Tongue (tissue), 2 donors: ENCODE data around the gene IGIP. TPM values are rescaled to one million over a fixed set of nuclear protein-coding genes. Genes with fewer than 3 reads are reported as not detected.
A peak's percentile ranks its signal among the peaks of the same experiment; 100 is the strongest.

Source experiments
- DNase-seq: peaks from one replicate; pipeline ENCODE4 v3.0.0-alpha.2; 2015
- total RNA-seq: library from RNA; depleted of rRNA; stranded (reverse); fragments of >200 nt; gene quantifications from one replicate; pipeline ENCODE4 v1.2.3, GENCODE V29; 2014

Gene IGIP
- total RNA-seq = 9.4 TPM

DNA sequence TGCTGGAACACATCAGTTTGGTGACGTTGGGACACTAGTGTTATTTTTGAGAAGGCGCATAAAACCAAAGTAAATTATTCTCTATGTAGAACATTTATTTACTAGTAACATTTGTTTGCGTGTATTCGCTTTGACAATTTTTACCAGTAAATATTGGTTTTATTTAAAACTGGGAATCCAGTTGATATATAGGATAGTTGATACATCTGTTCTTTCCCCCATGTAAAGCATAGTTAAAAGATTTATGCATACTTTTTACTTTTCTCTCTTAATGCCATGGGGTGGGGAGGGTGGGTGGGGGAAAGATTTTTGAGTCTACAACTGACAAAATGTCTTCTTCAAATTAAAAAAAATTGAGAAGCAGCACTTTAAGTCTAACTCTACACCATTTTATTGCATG lies at the start of gene IGIP:
Gene IGIP (plus strand): TSS at position 301 of the 400 bp plus-strand sequence. CDS start 2,540 bp downstream, outside the sequence.
- DNase-seq = no peak

DNA sequence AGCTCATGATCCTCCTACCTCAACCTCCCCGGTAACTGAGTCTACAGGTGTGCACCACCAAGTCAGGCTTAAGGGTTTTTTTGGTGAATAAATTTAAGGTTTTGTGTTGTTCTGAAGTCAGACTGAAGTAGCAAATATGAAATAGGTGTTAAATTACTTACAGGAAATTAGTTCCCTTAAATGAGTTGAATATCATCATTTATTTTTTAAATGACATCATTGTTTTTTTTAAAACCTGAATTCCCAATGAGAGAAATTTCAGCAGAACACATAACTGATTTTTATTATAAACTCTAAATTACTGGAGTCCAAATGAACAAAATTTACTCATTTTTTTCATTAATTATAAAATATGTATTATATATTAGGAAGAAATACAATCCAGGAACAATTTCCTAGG lies 49.6 kb upstream of the IGIP start:
- DNase-seq = no peak

DNA sequence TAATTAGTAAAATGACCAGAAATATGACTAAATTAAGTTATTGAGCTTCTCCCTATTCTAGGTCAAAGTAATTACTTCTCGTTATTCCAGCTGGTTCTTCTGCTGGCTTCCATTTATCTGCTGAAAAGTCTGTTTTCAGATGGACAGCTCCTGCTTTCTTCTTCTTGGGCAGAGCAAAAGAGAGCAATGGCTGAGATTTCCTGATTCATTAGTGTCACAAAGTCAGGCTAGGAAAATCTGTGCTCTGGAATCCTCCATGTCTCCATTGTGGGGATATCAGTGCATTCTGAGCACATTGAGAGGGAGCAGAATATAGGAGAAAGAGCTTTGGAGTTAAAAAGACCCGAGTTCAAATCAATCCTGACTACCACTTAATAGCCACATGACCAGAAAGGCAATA lies 48.9 kb upstream of the IGIP start:
- DNase-seq = no peak

DNA sequence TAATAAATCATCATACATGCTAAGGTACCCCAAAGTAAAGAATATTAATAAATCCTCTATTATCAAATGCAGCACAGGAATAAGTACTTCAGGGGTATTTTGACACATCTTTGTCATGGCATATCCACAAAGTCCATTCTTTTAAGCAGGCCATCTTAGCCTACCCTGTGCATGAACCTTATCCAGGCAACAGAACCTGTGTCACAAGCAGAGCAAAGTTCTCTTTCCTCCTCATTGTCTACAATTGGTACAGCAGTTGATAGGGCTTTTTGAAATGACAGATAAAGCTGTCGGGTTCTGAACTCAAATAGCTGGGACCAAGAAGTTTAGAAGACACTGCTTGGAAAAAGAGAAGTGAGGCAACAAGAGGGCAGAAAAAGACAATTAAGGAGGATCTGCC lies 42.6 kb upstream of the IGIP start:
- DNase-seq = no peak

DNA sequence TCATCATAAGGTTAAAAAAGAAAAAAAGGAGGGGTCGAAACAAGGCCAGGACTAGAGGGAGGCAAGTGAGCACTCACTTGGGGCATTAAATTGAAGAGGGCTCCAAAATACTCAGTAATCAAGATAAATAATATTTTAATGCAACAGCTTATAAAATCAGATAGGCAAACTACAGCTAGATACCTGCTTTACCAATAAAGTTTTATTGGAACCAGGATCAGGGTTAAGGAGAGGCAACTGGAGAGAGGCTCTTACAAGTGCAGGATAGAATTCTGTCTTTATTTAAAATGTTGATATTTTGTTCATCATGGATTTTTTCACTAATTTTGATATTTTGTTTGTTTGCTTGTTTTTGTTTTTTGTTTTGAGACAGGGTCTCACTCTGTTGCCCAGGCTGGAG lies 42.1 kb upstream of the IGIP start:
- DNase-seq = no peak

DNA sequence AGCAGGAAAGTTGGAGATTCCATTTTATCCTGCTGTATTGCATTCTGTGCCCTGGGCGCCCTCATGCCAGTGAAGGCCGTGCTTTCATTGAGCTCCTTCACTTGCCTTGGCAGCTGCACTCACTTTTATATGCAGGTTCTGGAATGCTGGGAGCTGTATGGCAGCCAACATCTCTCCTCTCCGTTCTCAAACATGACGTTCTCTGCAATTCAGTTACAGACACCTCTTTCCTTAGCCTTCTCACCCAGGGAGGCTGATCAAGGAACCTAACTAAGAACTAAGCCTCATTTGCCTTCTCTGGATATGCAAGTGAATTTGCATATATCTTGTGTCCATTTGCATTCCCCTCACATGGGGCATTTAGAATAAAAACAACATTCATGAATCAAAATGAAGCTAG lies 41.2 kb upstream of the IGIP start:
- DNase-seq = no peak

DNA sequence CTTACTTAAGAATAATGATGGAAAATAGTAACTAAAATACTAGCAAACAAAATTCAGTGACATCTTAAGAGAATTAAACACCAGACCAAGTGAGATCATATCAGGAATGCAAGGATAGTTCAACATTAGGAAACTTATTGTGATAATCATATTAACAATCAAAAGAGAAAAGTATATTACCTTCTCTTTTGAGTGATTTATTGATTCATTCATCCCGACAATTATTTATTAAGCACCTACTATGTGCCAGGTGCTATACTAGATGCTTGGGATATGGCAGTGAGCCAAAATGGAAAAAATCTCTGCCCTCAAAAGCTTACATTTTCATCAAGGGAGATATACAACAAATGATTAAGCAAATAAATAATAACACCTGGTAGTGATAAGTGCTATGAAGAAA lies 35.5 kb upstream of the IGIP start:
- no peak for DNase-seq

DNA sequence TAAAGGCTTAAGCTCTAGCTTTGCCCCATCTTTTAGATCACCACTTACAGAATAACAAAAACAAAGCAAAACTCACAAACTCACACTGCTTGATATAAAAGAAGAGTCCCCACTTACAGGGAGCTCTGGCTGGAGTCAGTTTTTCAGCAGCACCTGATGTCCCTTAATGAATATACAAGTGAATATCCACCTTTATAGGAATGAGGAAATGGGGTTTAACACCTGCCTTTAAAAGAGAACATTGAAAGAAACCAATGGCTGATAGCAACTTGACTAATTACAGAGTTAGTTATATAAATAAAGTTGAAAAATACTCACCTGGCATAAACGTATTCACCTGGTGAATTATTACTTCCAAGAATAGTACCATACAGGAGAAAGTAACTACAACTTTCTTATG lies 32.6 kb upstream of the IGIP start:
- DNase-seq = no peak

DNA sequence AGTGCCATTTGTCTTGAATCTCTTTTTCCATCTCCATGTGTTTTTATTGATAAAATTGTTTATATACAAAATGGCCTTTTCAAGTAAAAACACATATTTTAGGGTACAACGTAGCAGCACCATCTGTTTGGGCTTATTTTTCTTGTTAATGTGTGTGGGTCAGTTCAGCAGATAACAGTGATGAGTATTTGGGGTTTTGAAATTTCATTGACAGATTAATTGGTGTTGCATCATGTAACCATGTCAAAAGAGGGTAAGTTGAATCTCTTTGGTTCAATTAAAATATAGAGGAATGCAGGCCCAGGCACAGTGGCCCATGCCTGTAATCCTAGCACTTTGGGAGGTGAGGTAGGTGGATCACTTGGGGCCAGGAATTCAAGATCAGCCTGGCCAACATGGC lies 31.9 kb upstream of the IGIP start:
- no peak for DNase-seq

DNA sequence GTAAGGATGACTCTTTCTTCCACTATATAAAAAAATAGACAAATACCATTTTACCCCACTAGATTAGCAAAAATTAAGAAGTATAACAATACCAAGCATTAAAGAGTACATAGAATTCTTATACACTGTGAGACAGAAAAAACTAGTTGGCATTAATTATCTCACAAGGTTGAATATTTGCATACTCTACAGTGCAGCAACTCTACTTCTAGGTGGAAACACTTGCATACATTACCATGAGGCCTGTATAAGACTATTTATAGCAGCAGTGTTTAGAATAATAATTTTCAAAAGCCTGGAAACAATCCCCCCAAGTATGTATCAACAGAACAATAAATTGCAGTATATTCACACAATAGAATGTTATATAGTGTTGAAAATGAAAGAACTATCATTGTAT lies 30.8 kb upstream of the IGIP start:
- DNase-seq = no peak

DNA sequence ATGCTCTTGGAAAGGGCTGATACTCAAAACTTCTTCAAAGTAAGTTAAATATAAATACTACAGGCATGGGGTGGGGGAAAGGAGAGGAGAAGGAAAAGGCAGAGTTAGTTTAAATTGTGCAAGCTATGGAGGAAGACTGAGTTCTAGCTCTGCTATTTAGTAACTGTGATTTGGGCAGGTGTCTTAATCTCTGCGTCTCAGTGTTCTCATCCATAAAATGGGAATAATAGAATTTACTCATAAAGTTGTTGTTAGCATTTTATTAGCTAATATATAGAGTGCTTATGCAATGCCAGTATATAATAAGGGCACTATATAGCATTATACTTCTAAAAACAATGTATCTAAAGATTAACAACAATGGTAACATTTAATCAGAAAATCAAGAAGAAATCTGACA lies 24.6 kb upstream of the IGIP start:
- no peak for DNase-seq

DNA sequence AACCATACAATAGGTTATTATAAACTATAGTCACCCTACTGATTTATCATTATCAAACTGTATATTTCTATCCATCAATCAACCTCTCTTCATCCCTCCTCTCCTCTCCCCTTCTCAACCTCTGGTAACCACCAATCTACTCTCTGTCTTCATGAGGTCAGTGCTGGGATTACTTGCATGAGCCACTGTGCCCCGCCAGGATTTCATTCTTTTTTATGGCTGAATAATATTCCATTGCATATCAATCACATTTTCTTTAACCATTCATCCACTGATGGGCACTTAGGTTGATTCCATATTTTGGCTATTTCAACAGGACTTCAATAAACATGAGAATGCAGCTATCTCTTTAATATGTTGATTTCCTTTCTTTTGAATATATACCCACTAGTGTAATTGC lies 22.6 kb upstream of the IGIP start:
- no peak for DNase-seq

DNA sequence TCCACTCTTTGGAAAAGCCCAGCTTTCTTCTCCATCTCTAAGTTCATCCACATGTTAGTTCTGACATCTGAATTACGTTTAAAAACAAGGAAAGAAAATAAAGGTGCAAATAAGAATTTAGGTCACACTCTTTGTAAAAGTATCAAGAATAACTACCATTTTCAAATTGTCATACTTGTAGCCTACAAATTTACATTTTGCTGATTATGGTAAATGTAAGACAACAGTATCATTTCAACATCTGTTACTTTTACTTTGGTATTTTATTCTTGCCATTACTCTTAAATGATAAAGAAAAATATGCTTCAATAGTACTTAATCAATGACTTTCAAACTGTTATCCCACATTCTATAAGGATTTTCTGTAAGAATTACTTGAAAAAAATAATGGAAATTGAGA lies 21.6 kb upstream of the IGIP start:
- DNase-seq = no peak

DNA sequence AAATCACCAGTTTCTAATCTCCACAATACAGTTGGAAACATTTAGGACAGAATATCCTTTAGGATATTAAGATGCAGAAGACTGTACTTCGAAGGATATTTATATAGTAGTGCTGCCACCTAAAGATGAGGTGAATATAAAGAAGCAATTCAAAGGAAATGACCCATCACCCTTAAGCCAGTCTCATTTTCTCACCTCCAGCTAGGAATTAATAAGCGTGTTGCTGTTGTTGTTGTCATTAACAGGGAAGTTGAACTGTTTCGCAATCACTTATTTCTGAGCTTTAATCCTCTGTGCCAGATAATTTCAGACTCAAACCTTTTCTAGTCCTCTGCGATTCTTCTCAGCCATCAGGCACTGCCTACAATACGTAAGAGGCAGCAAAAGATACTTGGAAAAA lies 19.6 kb upstream of the IGIP start:
- no peak for DNase-seq

DNA sequence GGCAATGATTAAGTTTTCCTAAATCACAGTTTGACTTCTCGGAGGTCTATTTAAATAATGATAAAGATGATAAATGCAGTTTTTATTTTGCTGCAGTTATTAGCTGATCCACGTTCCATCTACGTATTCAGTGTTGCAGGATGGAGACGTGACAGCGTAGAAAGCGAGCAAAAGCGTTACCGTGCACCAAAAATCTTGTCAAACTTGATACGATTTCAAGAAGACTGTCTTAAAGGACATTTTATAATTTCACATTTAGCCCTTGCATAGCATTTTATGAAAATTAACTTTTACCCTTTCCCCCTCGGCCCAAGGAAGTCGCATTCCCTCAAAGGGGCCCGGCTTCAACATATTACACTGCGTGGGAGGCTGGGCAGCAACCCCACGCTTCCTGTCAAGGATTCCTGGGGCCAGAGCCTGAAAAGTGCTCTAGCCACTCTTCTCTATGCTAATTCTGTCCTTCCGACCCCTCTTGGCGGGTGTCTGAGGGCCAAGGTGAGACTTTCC lies 18.9 kb upstream of the IGIP start:
- DNase-seq = no peak

DNA sequence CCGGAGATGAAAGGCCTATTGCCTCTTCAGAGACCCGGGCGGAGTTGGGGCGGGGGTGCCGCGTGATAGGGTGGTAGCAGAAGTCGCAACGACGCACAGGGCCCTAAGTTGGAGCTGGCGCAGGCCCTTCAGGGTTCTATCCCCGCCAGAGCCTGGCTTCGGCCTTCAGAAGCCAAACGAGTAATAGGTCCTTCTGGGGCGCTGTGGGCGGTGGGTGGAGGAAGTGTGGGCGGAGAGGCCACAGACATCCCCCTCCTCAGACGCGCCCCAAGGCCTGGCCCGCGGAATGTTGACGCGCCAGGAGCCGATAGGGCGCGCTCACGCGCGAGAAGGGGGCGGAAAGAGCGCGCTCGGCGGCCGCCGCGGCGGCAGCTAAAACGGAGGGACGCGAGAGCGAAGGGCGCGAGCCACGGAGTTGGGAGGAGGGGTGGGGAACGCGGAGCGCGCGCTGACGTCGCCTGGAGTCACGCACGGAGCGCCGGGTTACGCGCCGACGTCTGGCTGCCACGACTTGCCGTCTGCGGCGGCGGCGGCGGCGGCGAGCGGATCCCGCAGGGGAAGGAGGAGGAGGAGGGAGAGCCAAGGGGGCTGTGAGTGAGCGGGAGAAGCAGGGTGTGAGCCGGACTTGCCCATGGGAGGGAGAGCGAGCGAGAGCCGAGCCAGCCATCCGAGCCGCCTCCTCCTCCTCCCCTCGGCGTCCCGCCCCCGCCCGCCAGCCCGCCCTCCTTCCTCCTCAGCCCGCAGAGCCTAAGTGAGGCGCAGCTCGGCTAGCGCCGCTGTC lies 18.2 kb upstream of the IGIP start:
- peak; percentile 96 for DNase-seq

DNA sequence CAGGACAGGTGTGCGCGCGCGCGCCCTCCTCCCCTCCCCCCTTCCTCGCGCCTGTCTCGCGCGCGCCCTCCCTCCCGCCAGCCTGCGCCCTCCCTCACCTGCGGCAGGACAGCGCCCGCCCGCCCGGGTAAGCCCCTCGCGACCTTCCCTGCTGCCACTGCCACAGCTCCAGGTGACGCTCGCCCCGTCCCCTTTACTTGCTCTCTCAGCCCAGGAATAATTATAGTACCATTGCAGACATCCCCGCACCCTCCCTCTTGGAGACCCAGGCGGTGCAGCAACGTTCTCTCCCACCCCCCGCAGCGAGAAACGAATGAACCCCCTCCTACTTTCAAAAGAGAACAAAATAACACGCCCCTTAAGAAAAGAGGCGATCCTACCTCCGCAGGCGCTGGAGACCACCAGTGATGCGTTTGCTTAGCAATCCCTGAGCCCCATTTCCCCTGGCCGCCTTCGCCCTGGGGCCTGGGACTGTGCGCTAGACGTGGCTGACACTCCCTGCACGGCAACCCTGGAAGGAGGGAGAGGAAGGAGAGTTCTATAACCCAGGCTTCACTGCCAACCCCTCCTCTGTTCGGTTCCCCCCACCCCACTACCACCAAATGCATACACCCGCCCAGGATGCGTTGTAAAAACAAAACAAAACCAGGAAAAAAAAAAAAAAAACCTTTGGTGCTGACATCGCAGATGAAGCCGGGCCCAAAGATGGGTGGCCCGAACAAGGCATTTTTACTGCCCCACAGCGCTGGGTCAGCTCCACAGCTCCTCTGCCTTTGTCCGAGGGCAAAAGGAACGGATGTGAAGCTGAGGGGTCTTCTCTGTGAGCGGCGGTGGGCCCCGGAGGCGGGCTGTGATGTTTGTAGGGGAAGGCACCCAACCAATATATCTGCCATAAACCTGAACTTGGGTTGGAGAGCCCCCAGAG lies 17.4 kb upstream of the IGIP start:
- peak; percentile 21 for DNase-seq

DNA sequence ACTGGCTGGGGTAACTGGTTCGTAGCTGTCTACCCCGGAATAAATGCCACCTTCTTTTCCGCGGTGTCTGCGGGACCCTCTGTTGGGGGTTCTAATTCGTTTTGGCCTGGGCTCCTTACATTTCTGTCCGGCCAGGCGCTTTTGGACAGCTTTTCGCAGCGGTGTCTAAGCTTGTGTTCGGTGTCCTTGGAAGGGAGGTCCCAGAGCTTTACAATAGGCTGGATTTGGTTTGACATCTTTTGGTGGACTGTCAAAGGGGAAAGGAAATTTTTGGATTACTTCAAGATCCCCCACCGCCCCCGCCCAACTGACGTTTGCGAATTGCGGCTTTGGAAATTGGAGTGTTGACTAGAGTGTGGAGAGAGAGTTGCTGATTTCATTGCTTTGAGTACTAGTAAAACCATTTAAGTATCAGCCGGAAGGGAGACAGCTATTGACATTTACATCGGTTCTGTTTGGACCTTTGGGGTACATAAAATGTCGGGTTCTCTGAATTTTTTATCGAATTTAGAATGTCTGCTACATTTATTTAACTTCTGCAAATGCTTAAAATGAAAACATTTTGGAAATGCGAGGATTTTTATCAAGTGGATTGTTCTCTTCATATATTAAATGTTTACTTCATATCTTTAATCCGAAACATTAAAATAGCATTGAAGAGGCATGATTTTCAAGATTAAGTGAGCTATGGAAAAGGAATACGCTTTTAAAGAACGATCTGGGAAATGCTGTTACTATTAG lies 16.5 kb upstream of the IGIP start:
- no peak for DNase-seq

DNA sequence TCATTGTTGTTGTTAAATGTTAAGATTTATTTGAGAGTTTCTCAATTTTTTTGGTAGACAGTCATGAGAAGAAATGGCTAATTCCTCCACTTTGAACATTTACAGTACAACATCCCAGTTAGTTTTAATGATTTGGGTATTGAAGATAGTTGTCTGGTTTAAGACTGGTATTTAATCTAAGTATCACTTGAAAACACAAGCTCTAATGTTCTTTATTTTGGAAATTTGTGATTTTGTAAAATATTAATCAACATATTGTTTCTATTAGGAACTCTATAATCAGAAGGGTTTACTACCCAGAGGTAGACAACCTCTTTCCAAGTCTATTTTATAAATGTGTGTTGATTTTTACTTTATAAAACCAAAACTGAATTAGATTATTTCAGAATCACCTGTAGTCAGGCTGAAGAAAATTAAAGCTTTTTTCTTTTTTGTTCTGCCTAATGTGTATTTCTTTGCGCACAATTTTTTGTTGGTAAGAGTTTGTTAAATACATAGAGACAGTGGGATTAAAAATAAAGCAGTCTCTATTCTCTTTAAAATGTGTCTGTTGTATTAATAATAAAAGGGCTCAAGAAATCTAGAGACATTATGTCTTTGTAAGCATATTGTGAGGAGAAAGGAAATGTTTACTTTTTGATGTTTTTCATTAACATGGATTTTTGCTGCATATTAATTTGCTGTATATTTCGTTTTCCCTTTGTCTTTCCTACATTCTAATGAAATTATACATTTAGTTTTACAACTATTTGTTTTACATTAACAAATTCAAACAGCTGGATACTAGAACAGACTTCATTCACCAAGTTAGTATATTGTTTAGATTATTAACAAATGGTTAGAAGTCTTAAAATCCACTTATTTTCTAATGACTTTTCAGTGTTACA lies 15.7 kb upstream of the IGIP start:
- peak; percentile 60 for DNase-seq

DNA sequence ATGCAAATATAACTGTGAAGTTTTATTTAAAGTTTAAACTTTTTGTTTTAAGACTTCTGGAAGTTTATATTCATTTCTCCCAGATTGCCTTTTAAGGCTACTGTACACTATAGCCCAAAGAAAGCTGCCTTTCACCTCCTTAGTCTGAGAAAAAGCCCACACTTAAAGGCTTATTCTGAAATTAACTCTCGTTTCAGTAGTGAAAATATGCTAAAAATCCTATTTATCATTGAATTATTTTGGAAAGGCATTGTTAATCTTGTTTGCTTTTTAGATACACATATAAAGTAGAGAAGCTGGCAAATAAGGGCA lies 15.1 kb upstream of the IGIP start:
- no peak for DNase-seq

DNA sequence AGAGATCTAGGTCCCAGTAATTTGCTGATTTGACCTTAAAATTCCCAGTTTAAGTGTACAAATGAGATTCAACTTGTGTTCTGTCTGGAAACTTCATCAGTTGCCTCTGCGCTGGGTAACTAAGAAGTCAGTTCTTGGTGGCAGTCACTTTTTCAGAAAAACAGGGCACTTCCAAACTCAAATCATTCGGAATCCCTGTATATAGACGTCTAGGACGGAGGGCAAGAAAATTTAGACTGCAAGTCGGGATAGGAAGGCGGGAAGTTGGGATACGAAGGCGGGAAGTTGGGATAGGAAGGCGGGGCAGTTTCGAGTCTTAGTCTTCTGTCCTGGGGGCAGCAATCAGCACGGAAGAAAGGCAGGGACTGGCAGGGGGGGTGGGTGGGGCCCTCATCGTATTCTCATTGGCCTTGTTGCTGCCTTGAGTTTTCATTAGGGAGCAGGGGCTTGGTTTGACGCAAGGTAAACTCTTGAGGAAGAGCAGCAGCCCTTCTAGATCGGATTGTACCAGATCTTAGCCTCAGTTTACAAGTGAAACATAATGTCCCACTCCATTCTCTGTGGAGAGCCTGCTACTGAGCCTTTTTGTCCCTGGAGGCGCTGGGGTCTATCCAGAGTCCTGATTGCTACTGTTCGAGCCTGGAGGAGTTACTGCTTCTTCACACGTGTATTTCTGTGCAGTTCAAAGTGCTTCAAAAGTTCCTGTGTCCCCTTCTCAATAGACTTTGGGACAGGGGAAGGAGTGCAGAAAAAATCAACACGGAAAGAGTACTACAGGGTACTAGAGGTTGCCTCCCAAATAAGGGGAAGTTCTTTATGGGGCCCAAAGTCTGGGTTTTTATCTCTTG lies 14.5 kb upstream of the IGIP start:
- DNase-seq = no peak
